GM23338 (cell line): ENCODE measurements around the gene C6orf47. TPM values are rescaled to one million over a fixed set of nuclear protein-coding genes. Genes with fewer than 3 reads are reported as not detected.

Experiments used
- ATAC-seq: fragments of 200-7000 bp; cut with Tn5 transposase; 3 replicates; pipeline ENCODE4 v1.9.1; 2020
- DNase-seq: peaks from one replicate; pipeline ENCODE4 v3.0.0-alpha.2; 2015; ENCODE audit warnings: low spot score
- H2AFZ ChIP-seq: fragments of 200-600 bp; sonication (generic); 2 replicates; pipeline ENCODE4 v1.8.0; 2016; ENCODE audit warnings: antibody characterized with exemption, mild to moderate bottlenecking, moderate library complexity
- H3F3A ChIP-seq: fragments of 200-600 bp; sonication (generic); replicated peaks from 2 replicates; pipeline ENCODE4 v1.8.0; 2017; ENCODE audit warnings: antibody characterized with exemption, mixed run types, low read depth
- H3K27ac ChIP-seq: fragments of 200-600 bp; sonication (generic); 2 replicates; pipeline ENCODE4 v1.6.1; 2016; ENCODE audit warnings: low read depth
- H3K27me3 ChIP-seq: fragments of 200-600 bp; sonication (generic); 2 replicates; pipeline ENCODE4 v1.8.0; 2016; ENCODE audit warnings: mild to moderate bottlenecking, mixed run types, moderate library complexity; ENCODE audit not compliant: insufficient read depth
- H3K36me3 ChIP-seq: fragments of 200-600 bp; sonication (generic); 2 replicates; pipeline ENCODE4 v1.8.0; 2016; ENCODE audit warnings: mild to moderate bottlenecking; ENCODE audit not compliant: insufficient read depth
- H3K4me1 ChIP-seq: fragments of 200-600 bp; sonication (generic); 2 replicates; pipeline ENCODE4 v1.8.0; 2016; ENCODE audit warnings: mild to moderate bottlenecking, moderate library complexity; ENCODE audit not compliant: insufficient read depth
- H3K4me2 ChIP-seq: fragments of 200-600 bp; sonication (generic); 2 replicates; pipeline ENCODE4 v1.7.1; 2017; ENCODE audit warnings: mixed run types
- H3K4me3 ChIP-seq: fragments of 200-600 bp; sonication (generic); 2 replicates; pipeline ENCODE4 v1.6.1; 2016; ENCODE audit warnings: mixed run types
- H3K79me2 ChIP-seq: fragments of 200-600 bp; sonication (generic); replicated peaks from 2 replicates; pipeline ENCODE4 v1.8.0; 2017; ENCODE audit warnings: mild to moderate bottlenecking; ENCODE audit not compliant: insufficient read depth
- H3K9me2 ChIP-seq: fragments of 200-600 bp; sonication (generic); 2 replicates; pipeline ENCODE4 v1.8.0; 2017; ENCODE audit not compliant: insufficient read depth
- H4K20me1 ChIP-seq: fragments of 200-600 bp; sonication (generic); replicated peaks from 2 replicates; pipeline ENCODE4 v1.8.0; 2017; ENCODE audit warnings: mild to moderate bottlenecking; ENCODE audit not compliant: insufficient read depth
- H3K27ac Mint-ChIP-seq: 2 replicates; pipeline ENCODE4 v1.8.0; 2020; ENCODE audit warnings: inconsistent platforms, mild to moderate bottlenecking, moderate library complexity, mixed read lengths
- H3K27me3 Mint-ChIP-seq: 3 replicates; pipeline ENCODE4 v1.8.0; 2022; ENCODE audit warnings: low read depth, mild to moderate bottlenecking, moderate library complexity, mixed read lengths, inconsistent platforms; ENCODE audit not compliant: insufficient read depth, poor library complexity
- H3K36me3 Mint-ChIP-seq: 3 replicates; pipeline ENCODE4 v1.8.0; 2021; ENCODE audit warnings: low read depth, mild to moderate bottlenecking, inconsistent platforms, moderate library complexity, mixed read lengths
- H3K4me1 Mint-ChIP-seq: 3 replicates; pipeline ENCODE4 v1.8.0; 2020; ENCODE audit warnings: mild to moderate bottlenecking, inconsistent platforms, mixed read lengths
- H3K4me3 Mint-ChIP-seq: 3 replicates; pipeline ENCODE4 v1.8.0; 2021; ENCODE audit warnings: moderate library complexity, mild to moderate bottlenecking, inconsistent platforms, mixed read lengths
- H3K9me3 Mint-ChIP-seq: 3 replicates; pipeline ENCODE4 v1.8.0; 2020; ENCODE audit warnings: moderate library complexity, mild to moderate bottlenecking, inconsistent platforms, mixed read lengths
- EZH2 ChIP-seq: fragments of 200-600 bp; sonication (generic); IDR thresholded peaks from one replicate; pipeline ENCODE4 v1.8.0; 2017; ENCODE audit warnings: antibody characterized with exemption, mild to moderate bottlenecking, low read depth; ENCODE audit not compliant: unreplicated experiment
- EZH2phosphoT487 ChIP-seq: fragments of 200-600 bp; sonication (generic); IDR thresholded peaks from one replicate; pipeline ENCODE4 v1.8.1; 2018; ENCODE audit warnings: antibody characterized with exemption; ENCODE audit not compliant: unreplicated experiment
- JUNB ChIP-seq: IDR thresholded peaks from one replicate; pipeline ENCODE4 v1.6.1; 2016; ENCODE audit warnings: antibody characterized with exemption; ENCODE audit not compliant: unreplicated experiment
- NANOG ChIP-seq: IDR thresholded peaks from 2 replicates; pipeline ENCODE4 v1.6.1; 2016; ENCODE audit warnings: antibody characterized with exemption, borderline replicate concordance
- STAT1 ChIP-seq: IDR thresholded peaks from one replicate; pipeline ENCODE4 v1.6.1; 2016; ENCODE audit warnings: antibody characterized with exemption; ENCODE audit not compliant: unreplicated experiment
- ZNF114 ChIP-seq: fragments of 250-450 bp; sonication (Bioruptor Pico); IDR thresholded peaks from 2 replicates; pipeline ENCODE4 v1.5.0; 2020; ENCODE audit warnings: mild to moderate bottlenecking, moderate library complexity
- ZNF331 ChIP-seq: fragments of 250-450 bp; sonication (Bioruptor Pico); IDR thresholded peaks from 2 replicates; pipeline ENCODE4 v1.5.0; 2020; ENCODE audit warnings: low read depth, mild to moderate bottlenecking, moderate library complexity
- polyA plus RNA-seq: library from polyadenylated mRNA; unstranded; fragments of >200 nt; fragmentation: Nextera tagmentation; extraction: Ambion mirVana; gene quantifications from 2 replicates; pipeline ENCODE4 v1.2.1, GENCODE V29; 2016
- total RNA-seq: library from RNA; depleted of rRNA; stranded (reverse); fragments of >200 nt; shearing (Covaris generic); gene quantifications from 2 replicates; pipeline ENCODE4 v1.2.3, GENCODE V29; 2014
- TF ChIP-seq, protein P1 (sequence below): fragments of 250-450 bp; sonication (Bioruptor Pico); IDR thresholded peaks from 2 replicates; pipeline ENCODE4 v1.5.0; 2020; ENCODE audit warnings: mild to moderate bottlenecking, moderate library complexity
- TF ChIP-seq, protein P2 (sequence below), 2 experiments: fragments of 200-600 bp in 1 of 2; sonication (generic) in 1 of 2; conservative IDR thresholded peaks; 2 replicates each; pipeline versions ENCODE4 v1.5.1 to v1.6.1; 2016 to 2017; ENCODE audit warnings: antibody characterized with exemption in 2 of 2, low read depth in 2 of 2, mild to moderate bottlenecking in 2 of 2, moderate library complexity in 1 of 2

Gene C6orf47
- total and polyA plus RNA-seq, 2 experiments from 2014 or later = 9.4 to 12.8 TPM

DNA sequence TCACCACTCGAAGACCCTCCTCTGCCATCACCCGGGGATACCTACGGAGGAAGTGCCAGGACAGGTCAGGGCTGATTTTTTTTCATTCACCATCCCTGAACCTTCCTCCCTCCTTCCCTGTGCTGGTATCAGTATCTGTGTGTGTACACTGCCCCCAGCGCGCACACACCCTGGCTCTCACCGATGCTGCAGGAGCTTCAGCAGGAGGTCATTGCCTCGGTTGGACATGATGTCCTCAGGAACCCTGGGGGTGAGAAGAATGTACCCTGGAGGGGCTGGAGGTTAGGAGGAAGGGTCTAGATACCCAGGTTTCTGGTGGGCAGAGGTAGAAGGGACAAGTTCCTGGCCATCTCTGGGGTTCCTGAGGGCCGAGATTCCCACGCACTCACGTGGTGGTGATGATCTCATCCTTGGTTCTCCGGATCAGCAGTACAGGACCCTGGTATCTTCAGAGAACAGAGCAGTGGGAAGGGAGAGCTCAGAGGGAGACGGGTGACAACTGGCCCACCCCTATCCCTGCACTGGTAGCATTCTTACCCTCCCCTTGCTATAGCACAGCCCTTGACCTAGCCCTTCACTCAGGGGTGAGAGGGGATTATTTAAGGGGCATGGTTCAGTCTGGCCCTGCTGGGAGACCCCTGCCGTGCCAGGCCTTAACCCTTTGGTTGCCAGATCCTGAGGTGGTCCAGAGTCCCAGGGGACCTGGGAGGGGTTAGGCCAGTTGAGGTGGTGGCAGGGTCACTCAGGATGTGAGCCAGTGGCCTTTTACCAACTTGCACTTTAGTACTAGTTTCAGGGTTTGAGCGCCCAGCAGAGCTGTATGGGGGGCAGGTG lies 27.5 kb upstream of the C6orf47 start:
- no peak overlapping the region for H3K4me3 ChIP-seq
- no peaks in the 10 kb centered on the region for H3K36me3 ChIP-seq
- H3K4me3 Mint-ChIP-seq = no peak overlapping the region
- H3K36me3 Mint-ChIP-seq = peaks cover 17% of the 10 kb centered on the region
- no peak overlapping the region for H3K27ac ChIP-seq
- H3K4me1 Mint-ChIP-seq = peaks cover 4% of the 10 kb centered on the region
- no peak overlapping the region for H2AFZ ChIP-seq
- TF ChIP-seq JUNB = no peak
- no peak for TF ChIP-seq ZNF331 (CRISPR knock-in tag)
- no peak for TF ChIP-seq ZNF114 (CRISPR knock-in tag)
- TF ChIP-seq, protein P1, sequence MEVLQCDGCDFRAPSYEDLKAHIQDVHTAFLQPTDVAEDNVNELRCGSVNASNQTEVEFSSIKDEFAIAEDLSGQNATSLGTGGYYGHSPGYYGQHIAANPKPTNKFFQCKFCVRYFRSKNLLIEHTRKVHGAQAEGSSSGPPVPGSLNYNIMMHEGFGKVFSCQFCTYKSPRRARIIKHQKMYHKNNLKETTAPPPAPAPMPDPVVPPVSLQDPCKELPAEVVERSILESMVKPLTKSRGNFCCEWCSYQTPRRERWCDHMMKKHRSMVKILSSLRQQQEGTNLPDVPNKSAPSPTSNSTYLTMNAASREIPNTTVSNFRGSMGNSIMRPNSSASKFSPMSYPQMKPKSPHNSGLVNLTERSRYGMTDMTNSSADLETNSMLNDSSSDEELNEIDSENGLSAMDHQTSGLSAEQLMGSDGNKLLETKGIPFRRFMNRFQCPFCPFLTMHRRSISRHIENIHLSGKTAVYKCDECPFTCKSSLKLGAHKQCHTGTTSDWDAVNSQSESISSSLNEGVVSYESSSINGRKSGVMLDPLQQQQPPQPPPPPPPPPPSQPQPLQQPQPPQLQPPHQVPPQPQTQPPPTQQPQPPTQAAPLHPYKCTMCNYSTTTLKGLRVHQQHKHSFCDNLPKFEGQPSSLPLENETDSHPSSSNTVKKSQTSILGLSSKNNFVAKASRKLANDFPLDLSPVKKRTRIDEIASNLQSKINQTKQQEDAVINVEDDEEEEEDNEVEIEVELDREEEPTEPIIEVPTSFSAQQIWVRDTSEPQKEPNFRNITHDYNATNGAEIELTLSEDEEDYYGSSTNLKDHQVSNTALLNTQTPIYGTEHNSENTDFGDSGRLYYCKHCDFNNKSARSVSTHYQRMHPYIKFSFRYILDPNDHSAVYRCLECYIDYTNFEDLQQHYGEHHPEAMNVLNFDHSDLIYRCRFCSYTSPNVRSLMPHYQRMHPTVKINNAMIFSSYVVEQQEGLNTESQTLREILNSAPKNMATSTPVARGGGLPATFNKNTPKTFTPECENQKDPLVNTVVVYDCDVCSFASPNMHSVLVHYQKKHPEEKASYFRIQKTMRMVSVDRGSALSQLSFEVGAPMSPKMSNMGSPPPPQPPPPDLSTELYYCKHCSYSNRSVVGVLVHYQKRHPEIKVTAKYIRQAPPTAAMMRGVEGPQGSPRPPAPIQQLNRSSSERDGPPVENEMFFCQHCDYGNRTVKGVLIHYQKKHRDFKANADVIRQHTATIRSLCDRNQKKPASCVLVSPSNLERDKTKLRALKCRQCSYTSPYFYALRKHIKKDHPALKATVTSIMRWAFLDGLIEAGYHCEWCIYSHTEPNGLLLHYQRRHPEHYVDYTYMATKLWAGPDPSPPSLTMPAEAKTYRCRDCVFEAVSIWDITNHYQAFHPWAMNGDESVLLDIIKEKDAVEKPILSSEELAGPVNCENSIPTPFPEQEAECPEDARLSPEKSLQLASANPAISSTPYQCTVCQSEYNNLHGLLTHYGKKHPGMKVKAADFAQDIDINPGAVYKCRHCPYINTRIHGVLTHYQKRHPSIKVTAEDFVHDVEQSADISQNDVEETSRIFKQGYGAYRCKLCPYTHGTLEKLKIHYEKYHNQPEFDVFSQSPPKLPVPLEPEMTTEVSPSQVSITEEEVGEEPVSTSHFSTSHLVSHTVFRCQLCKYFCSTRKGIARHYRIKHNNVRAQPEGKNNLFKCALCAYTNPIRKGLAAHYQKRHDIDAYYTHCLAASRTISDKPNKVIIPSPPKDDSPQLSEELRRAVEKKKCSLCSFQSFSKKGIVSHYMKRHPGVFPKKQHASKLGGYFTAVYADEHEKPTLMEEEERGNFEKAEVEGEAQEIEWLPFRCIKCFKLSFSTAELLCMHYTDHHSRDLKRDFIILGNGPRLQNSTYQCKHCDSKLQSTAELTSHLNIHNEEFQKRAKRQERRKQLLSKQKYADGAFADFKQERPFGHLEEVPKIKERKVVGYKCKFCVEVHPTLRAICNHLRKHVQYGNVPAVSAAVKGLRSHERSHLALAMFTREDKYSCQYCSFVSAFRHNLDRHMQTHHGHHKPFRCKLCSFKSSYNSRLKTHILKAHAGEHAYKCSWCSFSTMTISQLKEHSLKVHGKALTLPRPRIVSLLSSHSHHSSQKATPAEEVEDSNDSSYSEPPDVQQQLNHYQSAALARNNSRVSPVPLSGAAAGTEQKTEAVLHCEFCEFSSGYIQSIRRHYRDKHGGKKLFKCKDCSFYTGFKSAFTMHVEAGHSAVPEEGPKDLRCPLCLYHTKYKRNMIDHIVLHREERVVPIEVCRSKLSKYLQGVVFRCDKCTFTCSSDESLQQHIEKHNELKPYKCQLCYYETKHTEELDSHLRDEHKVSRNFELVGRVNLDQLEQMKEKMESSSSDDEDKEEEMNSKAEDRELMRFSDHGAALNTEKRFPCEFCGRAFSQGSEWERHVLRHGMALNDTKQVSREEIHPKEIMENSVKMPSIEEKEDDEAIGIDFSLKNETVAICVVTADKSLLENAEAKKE (CRISPR knock-in tag) = no peak
- no peak for TF ChIP-seq NANOG
- TF ChIP-seq STAT1 = no peak
- TF ChIP-seq EZH2 = no peak
- TF ChIP-seq, protein P2, sequence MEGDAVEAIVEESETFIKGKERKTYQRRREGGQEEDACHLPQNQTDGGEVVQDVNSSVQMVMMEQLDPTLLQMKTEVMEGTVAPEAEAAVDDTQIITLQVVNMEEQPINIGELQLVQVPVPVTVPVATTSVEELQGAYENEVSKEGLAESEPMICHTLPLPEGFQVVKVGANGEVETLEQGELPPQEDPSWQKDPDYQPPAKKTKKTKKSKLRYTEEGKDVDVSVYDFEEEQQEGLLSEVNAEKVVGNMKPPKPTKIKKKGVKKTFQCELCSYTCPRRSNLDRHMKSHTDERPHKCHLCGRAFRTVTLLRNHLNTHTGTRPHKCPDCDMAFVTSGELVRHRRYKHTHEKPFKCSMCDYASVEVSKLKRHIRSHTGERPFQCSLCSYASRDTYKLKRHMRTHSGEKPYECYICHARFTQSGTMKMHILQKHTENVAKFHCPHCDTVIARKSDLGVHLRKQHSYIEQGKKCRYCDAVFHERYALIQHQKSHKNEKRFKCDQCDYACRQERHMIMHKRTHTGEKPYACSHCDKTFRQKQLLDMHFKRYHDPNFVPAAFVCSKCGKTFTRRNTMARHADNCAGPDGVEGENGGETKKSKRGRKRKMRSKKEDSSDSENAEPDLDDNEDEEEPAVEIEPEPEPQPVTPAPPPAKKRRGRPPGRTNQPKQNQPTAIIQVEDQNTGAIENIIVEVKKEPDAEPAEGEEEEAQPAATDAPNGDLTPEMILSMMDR (conservative IDR thresholded peaks at IDR 0.05; ENCODE audit: low read depth in 2 of 2) = no peak
- no peak for TF ChIP-seq EZH2phosphoT487
- H3K9me3 Mint-ChIP-seq = no peaks in the 10 kb centered on the region
- H3K27ac Mint-ChIP-seq = no peak overlapping the region
- ATAC-seq (peak; percentile 15; the same call in 1 of the 3 replicates), DNase-seq (no peak)
- no peaks in the 10 kb centered on the region for H4K20me1 ChIP-seq
- no peaks in the 10 kb centered on the region for H3K27me3 ChIP-seq
- H3K27me3 Mint-ChIP-seq = peaks cover 11% of the 10 kb centered on the region
- peaks cover 3% of the 10 kb centered on the region for H3K4me1 ChIP-seq
- no peak overlapping the region for H3K4me2 ChIP-seq
- H3K9me2 ChIP-seq = no peaks in the 10 kb centered on the region
- H3K79me2 ChIP-seq = no peaks in the 10 kb centered on the region
- no peaks in the 10 kb centered on the region for H3F3A ChIP-seq
